ENCODE measurements around the gene SGSM1.

The SGSM1 gene

GRCh38 chr22:24878969-24879368 lies 73.0 kb downstream of the SGSM1 start:
- no peaks in the 10 kb centered on the region for H3K36me3 ChIP-seq (ENCODE audit: insufficient read depth, low read length)
- no peaks in the 10 kb centered on the region for H3F3A ChIP-seq (ENCODE audit: low read depth)
- no peak overlapping the region for H3K9ac ChIP-seq (ENCODE audit: low read depth, low read length, poor library complexity, severe bottlenecking)
- H3K9me2 ChIP-seq (replicated peaks; ENCODE audit: low read depth, low read length), result no peaks in the 10 kb centered on the region
- H3K27me3 ChIP-seq (ENCODE audit: insufficient read depth, low read length, poor library complexity, severe bottlenecking), result no peaks in the 10 kb centered on the region
- H3K79me2 ChIP-seq (ENCODE audit: insufficient read depth, low read length), result no peaks in the 10 kb centered on the region
- H3K4me2 ChIP-seq (ENCODE audit: low read depth, low read length, poor library complexity, severe bottlenecking), result no peak overlapping the region
- TF ChIP-seq EZH2phosphoT487 (IDR thresholded peaks at IDR 0.05; ENCODE audit: borderline replicate concordance) (no peak), CTCF (conservative IDR thresholded peaks at IDR 0.05; ENCODE audit: low read length) (no peak)
- H3K4me1 ChIP-seq (ENCODE audit: insufficient read depth, low read length, poor library complexity, severe bottlenecking), result no peaks in the 10 kb centered on the region
- no peaks in the 10 kb centered on the region for H4K20me1 ChIP-seq (ENCODE audit: insufficient read depth, low read length, poor library complexity, severe bottlenecking)
- H3K4me3 ChIP-seq (ENCODE audit: low read length, poor library complexity, severe bottlenecking), result no peak overlapping the region
- H2AFZ ChIP-seq (ENCODE audit: low read length), result no peak overlapping the region
- H3K9me3 ChIP-seq (ENCODE audit: insufficient read depth, low read depth, low read length), result no peaks in the 10 kb centered on the region

- no peaks in the 10 kb centered on the region for H3F3A ChIP-seq (ENCODE audit: low read depth)
These were observed 77.4 kb downstream of the SGSM1 start for GRCh38 chr22:24883432-24883831.

GRCh38 chr22:24887260-24887659 lies 81.2 kb downstream of the SGSM1 start:
- Histone ChIP-seq H3K36me3 (ENCODE audit: insufficient read depth, low read length) (no peaks in the 10 kb centered on the region), H3K27me3 (ENCODE audit: insufficient read depth, low read length, poor library complexity, severe bottlenecking) (no peaks in the 10 kb centered on the region), H4K20me1 (ENCODE audit: insufficient read depth, low read length, poor library complexity, severe bottlenecking) (no peaks in the 10 kb centered on the region), H3F3A (ENCODE audit: low read depth) (no peaks in the 10 kb centered on the region), H3K79me2 (ENCODE audit: insufficient read depth, low read length) (no peaks in the 10 kb centered on the region), H3K4me1 (ENCODE audit: insufficient read depth, low read length, poor library complexity, severe bottlenecking) (no peaks in the 10 kb centered on the region), H3K9me2 (replicated peaks; ENCODE audit: low read depth, low read length) (no peaks in the 10 kb centered on the region), H2AFZ (ENCODE audit: low read length) (no peak overlapping the region), H3K4me3 (ENCODE audit: low read length, poor library complexity, severe bottlenecking) (no peak overlapping the region), H3K9ac (ENCODE audit: low read depth, low read length, poor library complexity, severe bottlenecking) (no peak overlapping the region), H3K4me2 (ENCODE audit: low read depth, low read length, poor library complexity, severe bottlenecking) (no peak overlapping the region), H3K9me3 (ENCODE audit: insufficient read depth, low read depth, low read length) (no peaks in the 10 kb centered on the region)
- no peak for TF ChIP-seq EZH2phosphoT487 (IDR thresholded peaks at IDR 0.05; ENCODE audit: borderline replicate concordance)
- TF ChIP-seq CTCF (conservative IDR thresholded peaks at IDR 0.05; ENCODE audit: low read length), result no peak

More at GRCh38 chr22:24883432-24883831, 77.4 kb downstream of the SGSM1 start:
- no peak overlapping the region for H3K9ac ChIP-seq (ENCODE audit: low read depth, low read length, poor library complexity, severe bottlenecking)
- H3K79me2 ChIP-seq (ENCODE audit: insufficient read depth, low read length), result no peaks in the 10 kb centered on the region
- no peak overlapping the region for H2AFZ ChIP-seq (ENCODE audit: low read length)
- H3K4me1 ChIP-seq (ENCODE audit: insufficient read depth, low read length, poor library complexity, severe bottlenecking), result no peaks in the 10 kb centered on the region
- no peaks in the 10 kb centered on the region for H3K36me3 ChIP-seq (ENCODE audit: insufficient read depth, low read length)
- no peaks in the 10 kb centered on the region for H4K20me1 ChIP-seq (ENCODE audit: insufficient read depth, low read length, poor library complexity, severe bottlenecking)
- no peak overlapping the region for H3K4me2 ChIP-seq (ENCODE audit: low read depth, low read length, poor library complexity, severe bottlenecking)
- H3K27me3 ChIP-seq (ENCODE audit: insufficient read depth, low read length, poor library complexity, severe bottlenecking), result no peaks in the 10 kb centered on the region
- TF ChIP-seq EZH2phosphoT487 (IDR thresholded peaks at IDR 0.05; ENCODE audit: borderline replicate concordance) (no peak), CTCF (conservative IDR thresholded peaks at IDR 0.05; ENCODE audit: low read length) (no peak)
- H3K4me3 ChIP-seq (ENCODE audit: low read length, poor library complexity, severe bottlenecking), result no peak overlapping the region
- H3K9me2 ChIP-seq (replicated peaks; ENCODE audit: low read depth, low read length), result no peaks in the 10 kb centered on the region
- no peaks in the 10 kb centered on the region for H3K9me3 ChIP-seq (ENCODE audit: insufficient read depth, low read depth, low read length)
